Measurements from ENCODE around the gene PURA.
A peak's percentile ranks its signal among the peaks of the same experiment; 100 is the strongest.

Gene PURA

GRCh38 chr5:140165101-140165922, 51.4 kb downstream of the PURA start:
- peak; percentile 37 for DNase-seq

DNA sequence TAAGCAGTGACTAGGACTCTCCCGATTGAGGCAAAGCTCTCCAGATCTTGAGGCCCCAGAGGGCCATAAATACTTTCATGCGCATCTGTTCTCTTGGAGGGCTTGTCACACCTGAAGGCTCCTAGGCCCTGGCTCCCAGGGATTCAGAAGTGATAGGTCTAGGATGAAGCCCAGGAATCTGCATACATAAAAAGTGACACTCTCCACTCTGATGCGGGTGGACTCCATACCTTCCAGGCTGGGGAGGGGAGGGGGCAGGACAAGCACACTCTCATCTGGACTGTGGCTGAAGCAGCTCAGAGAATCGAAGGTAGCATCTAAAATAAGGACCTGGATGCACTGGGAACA, 52.0 kb downstream of the PURA start:
- no peak for DNase-seq

DNA sequence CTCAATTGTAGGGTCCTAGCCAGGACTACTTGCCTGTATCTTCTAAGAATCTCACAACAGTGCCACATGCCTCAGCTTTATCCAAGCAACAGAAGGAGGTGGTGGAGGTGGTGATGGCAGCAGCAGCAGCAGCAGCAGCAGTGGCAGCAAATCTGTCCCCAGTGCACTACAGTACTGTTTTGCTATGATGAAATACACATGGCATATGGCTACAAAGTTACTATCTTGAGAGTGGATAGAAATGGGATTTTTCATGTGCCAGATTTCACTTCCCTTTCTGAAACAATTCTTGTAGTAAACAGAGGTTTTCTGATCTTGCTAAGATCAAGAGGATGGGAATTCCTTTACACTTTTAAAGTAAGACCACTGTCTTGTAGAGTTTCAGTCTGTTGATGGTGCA, 53.0 kb downstream of the PURA start:
- no peak for DNase-seq

DNA sequence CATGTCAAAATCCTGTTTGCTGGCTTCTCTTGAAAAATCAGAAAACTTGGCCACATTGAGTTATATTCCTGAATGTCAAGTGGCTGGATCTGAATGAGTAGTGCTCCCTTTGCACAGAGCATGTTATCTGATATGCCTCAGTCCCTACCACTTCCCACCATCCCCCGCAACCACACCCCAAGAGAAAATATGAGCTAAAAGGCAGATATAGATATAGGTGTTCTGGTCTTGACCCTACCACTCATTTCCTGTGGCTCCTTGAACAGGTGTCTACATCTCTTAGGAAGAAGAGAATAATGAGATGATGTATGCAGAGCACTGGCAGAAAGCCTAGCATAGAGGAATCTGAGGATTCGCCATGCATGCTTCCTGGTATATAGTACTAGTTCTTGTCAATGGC, 54.5 kb downstream of the PURA start:
- no peak for DNase-seq

GRCh38 chr5:140169410-140169809, 55.5 kb downstream of the PURA start:
- peak; percentile 27 for DNase-seq

DNA sequence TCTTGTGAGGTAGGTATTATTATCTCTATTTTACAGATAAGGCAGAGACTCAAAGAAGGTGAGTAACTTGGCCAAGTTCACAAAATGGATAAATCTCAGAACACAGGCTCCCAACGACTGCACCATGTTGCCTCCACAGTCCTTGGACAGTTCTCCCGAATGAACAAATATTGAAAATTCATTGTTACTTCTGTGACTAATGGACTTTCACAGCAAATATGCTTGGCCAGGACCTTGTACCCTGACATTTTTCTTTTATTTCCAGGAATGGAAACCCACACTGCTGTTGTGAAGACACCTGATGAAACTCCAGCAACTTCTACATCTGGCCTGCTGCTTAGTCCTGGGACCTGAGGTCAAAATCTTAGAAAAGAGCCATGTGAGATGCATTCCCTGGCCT, 58.6 kb downstream of the PURA start:
- DNase-seq = no peak

GRCh38 chr5:140174014-140174413, 60.1 kb downstream of the PURA start:
- DNase-seq = no peak

GRCh38 chr5:140174465-140175366, 60.8 kb downstream of the PURA start, which contains the start of gene CYSTM1:
TSS of gene CYSTM1 (plus strand) at chr5:140175188. CDS start at chr5:140194466, 19,278 bp downstream.
- DNase-seq = peak; percentile 94
